AML-193 (cell line): ENCODE data around the gene MOK.
"Not testable (repeated sequence)": the region's sequence is repeated elsewhere in the genome, so short reads cannot be mapped to it uniquely, and the experiment has no call there.

Experiments
- DNase-seq, 2 experiments: peaks; one replicate each; lab custom pipeline; 2025; lab: John Stamatoyannopoulos, UW

Gene MOK

GRCh38 chr14:102248121-102248520 is 56.8 kb downstream of the MOK start:
- DNase-seq, result no peak

GRCh38 chr14:102246071-102246470 is 58.9 kb downstream of the MOK start:
- no peak for DNase-seq

- DNase-seq, result not testable (repeated sequence)
Measured at GRCh38 chr14:102243795-102244194, 61.2 kb downstream of the MOK start.

GRCh38 chr14:102241147-102241546 is 63.8 kb downstream of the MOK start:
- DNase-seq, result no peak

- DNase-seq, result not testable (repeated sequence)
Measured at GRCh38 chr14:102240481-102240880, 64.5 kb downstream of the MOK start.

- DNase-seq, result no peak
Measured at GRCh38 chr14:102239231-102239630, 65.7 kb downstream of the MOK start.

- DNase-seq, result no peak
Measured at GRCh38 chr14:102238766-102239165, 66.2 kb downstream of the MOK start.

GRCh38 chr14:102238131-102238530 is 66.8 kb downstream of the MOK start:
- DNase-seq, result no peak

- no peak for DNase-seq
Measured at GRCh38 chr14:102236026-102236425, 68.9 kb downstream of the MOK start.

- DNase-seq, result peak; percentile 50 to 72
Measured at GRCh38 chr14:102235275-102235897, 69.6 kb downstream of the MOK start.

GRCh38 chr14:102234331-102235264 is 70.4 kb downstream of the MOK start:
- no peak for DNase-seq

GRCh38 chr14:102233081-102233480 is 71.9 kb downstream of the MOK start:
- no peak for DNase-seq

- DNase-seq, result no peak
Measured at GRCh38 chr14:102232348-102232625, 72.7 kb downstream of the MOK start.

- no peak for DNase-seq
Measured at GRCh38 chr14:102231476-102232347, 73.3 kb downstream of the MOK start.

- DNase-seq, result no peak
Measured at GRCh38 chr14:102230481-102231210, 74.3 kb downstream of the MOK start.

GRCh38 chr14:102229739-102230092 is 75.2 kb downstream of the MOK start:
- no peak for DNase-seq

- no peak for DNase-seq
Measured at GRCh38 chr14:102229071-102229738, 75.8 kb downstream of the MOK start.

GRCh38 chr14:102227184-102227964 is 77.6 kb downstream of the MOK start:
- no peak for DNase-seq

- no peak for DNase-seq
Measured at GRCh38 chr14:102226356-102227125, 78.4 kb downstream of the MOK start.

- DNase-seq, result no peak
Measured at GRCh38 chr14:102225936-102226335, 79.0 kb downstream of the MOK start.
